Posterior cingulate gyrus (tissue), 11 donors: ENCODE results near the gene CCDC159.
A peak's percentile ranks its signal among the peaks of the same experiment; 100 is the strongest.
"Not testable (repeated sequence)": the region's sequence is repeated elsewhere in the genome, so short reads cannot be mapped to it uniquely, and the experiment has no call there.

Experiments
- DNase-seq, 10 donors: peaks; one replicate each; pipeline versions ENCODE4 v3.0.0 to v3.0.0-alpha.2; 2020 to 2021; ENCODE audit warnings: mixed read lengths in 3 of 10
- intact Hi-C: fragments of 100-400 bp; cut with DNase I; formaldehyde crosslinking; loops from one replicate; pipeline ENCODE4 v1.15.1; 2023

CCDC159 gene, protein sequence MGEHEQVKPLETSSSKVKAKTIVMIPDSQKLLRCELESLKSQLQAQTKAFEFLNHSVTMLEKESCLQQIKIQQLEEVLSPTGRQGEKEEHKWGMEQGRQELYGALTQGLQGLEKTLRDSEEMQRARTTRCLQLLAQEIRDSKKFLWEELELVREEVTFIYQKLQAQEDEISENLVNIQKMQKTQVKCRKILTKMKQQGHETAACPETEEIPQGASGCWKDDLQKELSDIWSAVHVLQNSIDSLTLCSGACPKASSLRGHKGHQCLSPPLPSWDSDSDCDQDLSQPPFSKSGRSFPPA

DNA sequence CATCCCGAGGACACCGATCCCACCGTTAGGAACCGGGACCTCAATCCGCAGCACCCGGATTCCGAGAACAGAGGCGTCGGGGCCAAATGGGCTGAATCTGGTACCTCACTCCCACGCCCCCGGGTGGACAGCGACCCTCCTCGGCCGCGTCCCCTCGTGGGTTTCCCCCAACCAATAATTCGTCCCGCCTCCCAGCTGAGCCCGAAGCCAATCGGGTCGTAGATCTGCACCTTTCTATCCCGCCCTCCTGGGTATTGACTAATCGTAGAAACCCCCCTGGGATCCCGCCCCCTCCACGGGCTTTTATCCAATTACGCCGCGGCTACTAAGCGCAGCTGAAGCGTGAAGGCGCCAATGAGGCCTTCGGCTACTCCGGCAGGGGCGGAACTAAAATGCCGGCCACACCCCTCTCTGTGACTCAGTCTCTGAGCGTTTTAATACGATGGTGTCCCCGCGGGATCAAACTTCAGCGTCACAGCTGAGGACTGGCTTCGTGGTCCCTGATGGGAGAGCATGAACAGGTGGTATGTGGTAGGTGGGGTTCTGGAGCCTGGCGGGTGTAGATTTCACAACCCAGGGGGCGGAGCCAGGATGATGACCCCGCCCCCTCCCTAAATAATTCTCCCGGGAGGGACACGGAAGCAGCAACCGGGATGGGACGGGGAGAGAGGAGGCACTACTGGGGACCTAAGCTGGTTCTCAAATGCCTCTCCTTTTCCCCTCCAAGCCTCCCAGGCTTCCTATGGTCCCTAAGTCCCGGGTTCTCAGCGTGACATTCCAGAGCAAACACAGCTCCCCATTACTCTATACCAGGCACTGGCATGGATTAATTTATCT lies at the start of gene CCDC159, which contains the start of gene TMEM205:
Gene CCDC159 (plus strand): TSS at position 416 of the 837 bp plus-strand sequence. CDS start 88 bp downstream, at position 504.
Gene TMEM205 (minus strand): TSS at position 165 of the 837 bp plus-strand sequence. CDS start 649 bp downstream, outside the sequence.
- intact Hi-C loops, result no loop called here
- DNase-seq, result peak; percentile 97 to 100 (median 99)

DNA sequence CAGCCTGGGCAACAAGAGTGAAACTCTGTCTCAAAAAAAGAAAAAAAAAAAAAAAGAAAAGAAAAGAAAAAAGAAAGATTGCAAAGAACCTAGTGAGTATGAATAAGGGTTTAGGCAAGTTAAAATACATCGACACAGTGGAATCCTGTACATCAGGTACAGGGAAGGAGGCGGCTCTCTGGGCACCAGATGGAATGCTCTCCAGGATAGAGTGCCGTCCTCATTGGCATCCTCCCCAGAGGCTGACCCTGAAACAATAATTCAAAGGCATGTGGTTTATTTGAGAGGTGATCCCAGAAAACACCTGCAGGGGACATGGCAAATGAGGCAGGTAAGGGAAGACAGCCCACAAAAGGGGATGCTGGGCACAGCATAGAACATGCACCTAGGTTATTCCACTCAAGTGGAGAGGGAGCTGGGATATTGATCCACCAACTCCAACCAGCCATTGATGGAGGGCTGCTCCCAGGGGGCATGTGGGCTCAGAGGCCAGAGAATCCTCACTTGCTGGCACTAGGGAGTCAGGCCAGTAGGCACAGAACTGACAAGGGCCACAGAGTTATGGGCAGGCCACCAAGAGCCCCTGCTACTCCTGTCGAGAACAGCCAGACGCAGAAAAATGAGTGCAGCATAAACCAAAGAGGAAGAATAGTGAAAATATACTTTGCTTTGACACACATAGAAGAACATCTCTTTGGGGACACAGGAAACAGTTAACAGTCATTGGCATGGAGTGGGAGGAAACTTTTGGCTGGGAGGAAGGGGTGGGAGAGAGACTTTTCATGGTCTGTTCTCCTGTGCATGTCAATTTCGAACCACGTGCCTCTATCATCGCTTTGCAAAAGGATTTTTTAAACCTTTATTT lies 46.1 kb upstream of the CCDC159 start:
- intact Hi-C loops, result no loop called here
- peak in 1 of 10 donors; percentile 44 for DNase-seq

DNA sequence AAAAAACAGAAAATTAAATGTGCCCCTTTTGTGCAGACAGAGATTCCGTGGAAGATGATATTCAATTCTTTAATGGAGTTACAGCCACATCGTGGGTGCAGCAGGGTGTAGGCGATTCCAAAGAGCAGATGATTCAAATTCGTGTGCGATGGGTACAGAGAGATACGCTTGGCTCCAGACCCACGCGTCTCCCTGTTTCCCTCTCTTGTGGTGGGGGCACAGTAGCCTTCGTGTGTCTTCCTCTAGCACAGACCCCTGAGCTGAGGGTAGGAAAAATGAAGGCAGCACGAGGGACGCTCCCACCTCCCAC lies 45.6 kb upstream of the CCDC159 start:
- intact Hi-C loops, result no loop called here
- DNase-seq, result peak in 5 of 10 donors; percentile 25 to 80 (median 75)

DNA sequence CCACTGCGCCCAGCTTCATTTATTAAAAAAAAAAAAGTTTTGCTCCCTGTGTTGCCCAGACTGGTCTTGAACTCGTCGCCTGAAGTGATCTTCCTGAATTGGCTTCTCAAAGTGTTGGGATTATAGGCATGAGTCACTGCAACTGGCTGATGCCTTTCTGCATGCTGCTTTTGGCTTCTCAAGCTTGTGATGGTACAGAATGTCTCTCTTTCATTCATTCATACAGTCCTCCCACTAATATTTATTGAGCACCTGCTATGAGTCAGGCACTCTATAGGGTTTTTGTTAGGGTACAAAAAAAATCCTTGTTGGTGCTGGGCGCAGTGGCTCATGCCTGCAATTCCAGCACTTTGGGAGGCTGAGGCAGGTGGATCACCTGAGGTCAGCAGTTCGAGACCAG lies 41.4 kb upstream of the CCDC159 start:
- intact Hi-C loops, result no loop called here
- DNase-seq, result no peak

DNA sequence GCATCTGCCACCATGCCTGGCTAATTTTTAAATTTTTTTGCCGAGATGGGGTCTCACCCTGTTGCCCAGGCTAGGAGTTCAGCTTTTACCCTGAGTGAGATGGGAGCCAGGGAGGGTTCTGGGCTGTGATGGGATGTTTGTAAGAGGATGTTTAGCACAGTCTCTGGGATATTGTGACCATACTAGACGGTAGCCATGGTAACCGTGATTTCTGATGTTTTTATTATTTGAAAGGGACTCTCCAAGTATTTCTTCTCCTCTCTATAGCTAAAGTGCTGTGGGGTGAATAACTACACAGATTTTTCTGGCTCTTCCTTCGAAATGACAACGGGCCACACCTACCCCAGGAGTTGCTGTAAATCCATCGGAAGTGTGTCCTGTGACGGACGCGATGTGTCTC lies 40.0 kb upstream of the CCDC159 start:
- intact Hi-C loops, result no loop called here
- DNase-seq, result peak in 1 of 10 donors; percentile 31

DNA sequence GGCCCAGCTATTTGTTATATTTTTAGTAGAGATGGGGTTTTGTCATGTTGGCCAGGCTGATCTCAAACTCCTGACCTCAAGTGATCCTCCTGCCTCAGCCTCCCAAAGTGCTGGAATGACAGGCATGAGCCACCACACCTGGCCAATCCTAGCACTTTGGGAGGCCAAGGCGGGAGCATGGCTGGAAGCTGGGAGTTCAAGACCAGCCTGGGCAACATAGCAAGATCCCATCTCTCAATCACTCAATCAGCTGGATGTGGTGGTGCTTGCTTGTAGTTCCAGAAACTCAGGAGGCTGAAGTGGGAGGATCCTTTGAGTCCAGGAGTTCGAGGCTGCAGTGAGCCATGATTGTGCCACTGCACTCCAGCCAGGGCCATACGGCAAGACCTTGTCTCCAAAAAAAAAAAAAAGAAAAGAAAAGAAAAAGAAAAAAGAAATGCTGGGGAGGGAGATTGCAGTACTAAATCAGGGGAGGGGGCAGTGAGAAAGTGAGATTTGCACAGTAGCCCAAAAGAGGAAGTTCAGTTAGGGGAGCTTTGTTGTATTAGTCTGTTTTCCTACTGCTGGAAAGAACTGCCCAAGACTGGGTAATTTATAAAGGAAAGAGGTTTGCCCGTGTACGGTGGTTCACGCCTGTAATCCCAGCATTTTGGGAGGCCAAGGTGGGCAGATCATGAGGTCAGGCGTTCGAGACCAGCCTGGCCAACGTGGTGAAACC lies 25.9 kb upstream of the CCDC159 start:
- DNase-seq, result peak in 1 of 10 donors; percentile 34
- intact Hi-C loops, result not testable (repeated sequence)

DNA sequence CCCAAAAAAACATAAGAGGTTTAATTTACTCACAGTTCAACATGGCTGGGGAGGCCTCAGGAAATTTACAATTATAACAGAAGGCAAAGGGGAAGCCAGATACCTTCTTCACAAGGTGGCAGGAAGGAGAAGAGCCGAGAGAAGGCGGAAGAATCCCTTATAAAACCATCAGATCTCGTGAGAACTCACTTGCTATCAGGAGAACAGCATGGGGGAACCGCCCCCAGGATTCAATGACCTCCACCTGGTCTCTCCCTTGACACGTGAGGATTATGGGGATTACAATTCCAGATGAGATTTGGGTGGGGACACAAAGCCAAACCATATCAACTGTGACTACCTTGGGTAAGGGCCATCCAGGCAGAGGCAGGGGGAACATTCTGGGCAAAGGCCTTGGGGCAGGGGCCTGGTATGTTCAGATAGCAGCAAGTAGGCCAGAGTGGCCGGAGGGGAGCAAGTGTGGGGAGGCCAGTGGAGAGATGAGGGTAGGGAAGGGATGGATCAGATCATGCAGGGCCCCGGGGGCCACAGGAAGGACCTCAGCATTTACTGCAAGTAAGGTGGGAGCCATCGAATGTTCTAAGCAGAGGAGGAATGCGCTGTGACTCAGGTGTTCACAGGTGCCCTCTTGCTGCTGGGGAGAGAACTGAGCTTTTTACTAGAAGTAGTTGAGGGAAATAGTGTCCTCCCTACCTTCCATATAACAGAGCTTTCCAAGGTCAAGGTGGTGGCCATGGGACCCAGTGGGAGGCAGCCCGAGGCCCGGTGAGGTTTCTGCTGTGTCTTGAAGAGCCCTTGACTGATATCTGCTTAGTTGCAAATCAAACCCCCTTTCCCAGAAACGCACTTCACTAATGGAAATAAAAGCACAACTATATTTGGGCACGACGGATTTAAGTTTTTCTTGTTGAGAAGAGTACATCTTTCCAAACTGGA lies 24.9 kb upstream of the CCDC159 start:
- intact Hi-C loops, result no loop called here
- DNase-seq, result peak in 1 of 10 donors; percentile 72

DNA sequence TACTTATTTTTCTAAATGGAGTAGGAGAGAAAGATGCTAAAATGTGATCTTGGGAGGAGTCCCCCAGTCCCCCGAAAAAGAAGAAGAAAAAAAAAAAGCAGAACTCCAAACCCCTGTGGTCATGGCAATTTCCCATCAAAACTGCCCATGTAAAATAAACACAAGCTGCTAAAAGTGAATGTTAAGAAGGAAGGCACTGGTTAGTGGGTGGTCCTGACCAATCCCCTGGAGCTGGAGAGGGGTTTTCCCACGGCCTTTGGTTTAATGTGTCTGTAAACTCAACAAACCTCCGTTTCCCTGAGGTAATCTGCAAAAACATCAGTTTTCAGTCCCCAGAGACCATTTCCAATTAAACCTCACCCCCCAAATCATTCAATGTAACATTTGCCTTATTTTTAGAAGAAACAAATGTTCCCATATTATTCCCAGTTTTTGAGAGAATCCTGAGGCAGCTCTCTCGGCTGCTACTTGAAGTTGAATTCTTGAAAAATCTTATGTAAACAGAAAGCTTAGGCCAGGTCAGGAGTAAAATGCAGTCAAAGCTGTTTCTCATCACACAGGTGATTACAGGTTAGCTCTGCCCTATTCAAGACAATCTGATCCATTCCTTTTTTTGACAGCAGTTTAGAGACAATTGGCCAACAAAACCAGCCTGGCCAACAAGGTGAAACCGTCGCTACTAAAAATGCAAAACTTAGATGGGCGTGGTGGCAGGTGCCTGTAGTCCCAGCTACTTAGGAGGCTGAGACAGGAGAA lies 23.9 kb upstream of the CCDC159 start:
- intact Hi-C loops, result no loop called here
- DNase-seq, result peak in 1 of 10 donors; percentile 6

DNA sequence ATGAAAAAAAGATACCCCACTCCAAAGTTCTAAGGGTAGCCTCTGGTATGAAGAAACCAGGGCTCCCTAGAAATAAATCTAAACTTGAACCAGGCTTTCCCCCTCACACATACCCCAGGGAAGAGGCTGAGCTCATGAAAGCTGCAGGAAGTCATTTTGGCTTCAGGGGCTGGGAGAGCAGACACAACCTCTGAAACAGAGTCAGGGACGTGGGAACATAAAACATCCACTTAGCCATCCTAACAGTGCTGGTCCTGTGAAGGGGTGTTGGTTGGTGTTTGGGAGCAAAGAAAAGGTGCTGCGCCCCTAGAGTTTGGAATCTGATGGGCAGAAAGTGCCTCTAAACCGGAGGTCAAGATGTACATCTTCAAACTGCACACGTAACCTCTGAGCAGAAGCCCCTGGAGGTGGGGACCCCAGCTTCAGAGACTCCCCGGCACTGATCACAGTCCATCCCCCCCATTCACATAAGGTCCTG lies 22.7 kb upstream of the CCDC159 start:
- DNase-seq, result peak in 1 of 10 donors; percentile 0
- intact Hi-C loops, result no loop called here

DNA sequence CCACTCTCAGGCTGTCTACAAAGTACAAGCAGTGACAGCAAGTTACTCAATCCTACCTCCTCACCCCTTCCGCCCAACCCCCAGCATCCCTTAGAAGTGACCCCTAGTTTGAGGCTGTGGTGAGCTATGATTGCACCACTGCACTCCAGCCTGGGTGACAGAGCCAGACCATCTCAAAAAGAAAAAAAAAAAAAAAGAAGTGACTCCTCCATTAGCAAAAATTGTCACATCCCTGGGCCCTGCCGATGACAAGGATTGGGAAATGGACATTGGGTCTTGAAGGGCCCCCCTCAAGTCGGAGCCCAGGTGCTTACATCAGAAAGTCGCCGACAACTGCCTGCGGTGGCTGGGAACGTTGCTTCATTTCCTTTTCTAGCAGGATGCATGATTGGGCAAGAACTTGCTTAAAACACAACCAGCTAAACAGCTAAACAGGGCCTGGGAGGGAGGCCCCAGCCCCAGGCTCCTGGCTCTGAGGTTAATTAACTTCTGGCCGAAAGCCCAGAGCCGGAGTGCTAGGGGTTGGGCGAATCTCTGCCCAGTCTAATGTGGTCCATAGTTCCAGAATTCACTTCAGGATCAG lies 22.1 kb upstream of the CCDC159 start:
- intact Hi-C loops, result no loop called here
- peak in 8 of 10 donors; percentile 41 to 91 (median 52) for DNase-seq

DNA sequence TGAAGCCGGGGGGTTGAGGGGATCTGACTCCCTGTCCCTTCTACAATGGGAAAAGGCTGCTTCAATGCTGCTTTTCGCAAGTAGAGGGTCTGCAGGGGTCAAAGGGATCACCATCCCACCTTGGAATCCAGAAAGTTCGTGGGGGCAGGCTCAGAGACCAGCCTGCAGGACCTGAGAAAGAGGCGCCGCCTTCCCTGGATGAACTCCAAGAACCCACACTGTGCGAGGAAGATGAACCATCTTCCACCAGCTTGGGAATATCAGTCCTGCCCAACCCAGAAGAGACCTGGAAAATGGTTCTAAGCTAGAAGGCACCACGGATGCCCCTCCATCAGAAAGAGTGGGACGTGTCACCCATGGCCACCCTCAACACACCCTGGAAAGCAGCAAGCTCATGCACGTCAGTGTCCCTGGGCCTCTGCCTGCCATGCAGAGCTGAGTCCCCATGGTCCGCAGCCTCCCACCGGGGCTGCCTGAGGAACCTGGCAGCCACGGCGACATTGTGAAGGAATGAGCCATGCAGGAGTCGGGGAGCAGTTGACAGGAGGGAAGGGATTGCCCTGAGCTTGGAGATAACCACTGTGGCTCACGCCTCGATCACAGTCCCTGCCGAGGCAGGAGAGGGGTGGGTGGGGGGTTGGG lies 21.4 kb upstream of the CCDC159 start:
- intact Hi-C loops, result no loop called here
- peak in 1 of 10 donors; percentile 46 for DNase-seq

DNA sequence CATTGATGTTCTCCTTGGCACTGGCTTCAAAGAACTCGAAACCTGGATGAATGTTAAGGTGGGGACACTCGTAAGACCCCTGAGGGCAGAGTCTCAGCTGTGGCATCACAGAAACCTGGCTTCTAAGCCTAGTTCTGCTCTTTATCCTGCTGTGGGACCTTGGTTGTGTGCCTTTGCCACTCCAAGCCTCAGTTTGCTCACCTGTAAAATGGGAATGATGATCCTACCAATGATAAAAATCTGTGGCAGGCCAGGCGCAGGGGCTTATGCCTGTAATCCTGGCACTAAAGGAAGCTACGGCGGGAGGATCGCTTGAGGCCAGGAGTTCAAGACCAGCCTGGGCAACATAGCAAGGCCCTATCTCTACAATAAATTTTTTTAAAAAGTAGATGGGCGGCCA lies 20.8 kb upstream of the CCDC159 start:
- DNase-seq, result peak in 1 of 10 donors; percentile 16
- intact Hi-C loops, result no loop called here

DNA sequence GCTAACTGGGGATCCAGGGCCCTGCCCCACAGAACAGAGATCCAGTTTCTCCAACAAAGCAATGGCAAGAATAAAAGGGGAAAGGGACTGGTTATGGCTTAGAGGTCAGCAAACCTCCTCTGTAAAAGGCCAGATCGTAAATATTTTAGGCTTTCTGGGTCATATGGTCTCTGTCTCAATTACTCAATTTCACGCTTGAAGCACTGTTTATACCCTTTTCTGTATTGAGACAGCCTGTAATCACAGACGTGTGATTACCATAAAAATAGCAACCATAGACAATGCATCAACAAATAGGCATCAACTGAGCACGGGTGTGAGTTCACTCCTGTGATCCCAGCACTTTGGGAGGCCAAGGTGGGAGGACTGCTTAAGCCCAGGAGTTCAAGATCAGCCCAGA lies 16.2 kb upstream of the CCDC159 start:
- intact Hi-C loops, result no loop called here
- peak in 1 of 10 donors; percentile 36 for DNase-seq

DNA sequence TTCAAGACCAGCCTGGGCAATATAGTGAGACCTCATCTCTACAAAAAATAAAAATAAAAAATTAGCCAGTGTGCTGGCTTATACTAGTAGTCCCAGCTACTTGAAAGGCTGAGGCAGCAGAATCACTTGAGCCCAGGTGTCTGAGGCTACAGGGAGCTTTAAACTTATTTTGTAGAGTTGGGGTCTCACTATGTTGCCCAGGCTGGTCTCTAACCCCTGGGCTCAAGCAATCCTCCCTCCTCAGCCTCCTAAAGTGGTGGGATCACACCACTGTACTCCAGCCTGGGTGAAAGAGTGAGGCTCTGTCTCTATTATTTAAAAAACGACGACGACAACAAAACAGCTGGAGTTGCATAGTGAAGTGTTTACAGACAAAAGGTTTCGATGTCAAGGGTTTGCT lies 14.8 kb upstream of the CCDC159 start:
- no peak for DNase-seq
- intact Hi-C loops, result no loop called here

DNA sequence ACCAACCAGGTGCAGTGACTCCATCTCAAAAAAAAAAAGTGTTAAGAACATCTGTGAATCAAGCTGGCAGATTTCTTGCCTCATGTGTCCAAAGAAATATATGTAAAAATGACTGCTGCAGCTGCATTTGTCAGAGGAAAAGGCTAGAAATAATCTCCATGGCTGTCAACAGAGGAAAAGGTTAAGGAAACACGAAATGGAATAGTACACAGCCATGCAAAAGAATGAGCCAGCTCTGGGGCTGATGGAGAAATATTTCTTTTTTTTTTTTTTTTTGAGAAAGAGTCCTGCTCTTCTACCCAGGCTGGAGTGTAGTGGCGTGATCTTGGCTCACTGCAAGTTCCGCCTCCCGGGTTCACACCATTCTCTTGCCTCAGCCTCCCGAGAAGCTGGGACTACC lies 13.5 kb upstream of the CCDC159 start:
- intact Hi-C loops, result no loop called here
- peak in 1 of 10 donors; percentile 12 for DNase-seq

DNA sequence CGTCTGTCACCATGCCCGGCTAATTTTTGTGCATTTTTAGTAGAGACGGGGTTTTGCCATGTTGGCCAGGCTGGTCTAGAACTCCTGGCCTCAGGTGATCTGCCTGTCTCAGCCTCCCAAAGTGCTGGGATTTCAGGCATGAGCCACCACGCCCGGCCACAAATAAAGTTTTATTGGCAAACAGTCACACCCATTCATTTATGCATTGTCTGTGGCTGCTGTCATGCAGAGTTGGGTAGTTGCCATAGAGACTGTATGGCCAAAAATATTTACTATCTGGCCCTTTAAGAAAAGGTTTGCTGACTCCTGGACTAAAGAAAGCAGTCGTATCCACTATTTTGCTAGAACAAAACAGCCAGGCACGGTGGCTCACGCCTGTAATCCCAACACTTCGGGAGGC lies 12.5 kb upstream of the CCDC159 start:
- DNase-seq, result peak in 1 of 10 donors; percentile 35
- intact Hi-C loops, result not testable (repeated sequence)

DNA sequence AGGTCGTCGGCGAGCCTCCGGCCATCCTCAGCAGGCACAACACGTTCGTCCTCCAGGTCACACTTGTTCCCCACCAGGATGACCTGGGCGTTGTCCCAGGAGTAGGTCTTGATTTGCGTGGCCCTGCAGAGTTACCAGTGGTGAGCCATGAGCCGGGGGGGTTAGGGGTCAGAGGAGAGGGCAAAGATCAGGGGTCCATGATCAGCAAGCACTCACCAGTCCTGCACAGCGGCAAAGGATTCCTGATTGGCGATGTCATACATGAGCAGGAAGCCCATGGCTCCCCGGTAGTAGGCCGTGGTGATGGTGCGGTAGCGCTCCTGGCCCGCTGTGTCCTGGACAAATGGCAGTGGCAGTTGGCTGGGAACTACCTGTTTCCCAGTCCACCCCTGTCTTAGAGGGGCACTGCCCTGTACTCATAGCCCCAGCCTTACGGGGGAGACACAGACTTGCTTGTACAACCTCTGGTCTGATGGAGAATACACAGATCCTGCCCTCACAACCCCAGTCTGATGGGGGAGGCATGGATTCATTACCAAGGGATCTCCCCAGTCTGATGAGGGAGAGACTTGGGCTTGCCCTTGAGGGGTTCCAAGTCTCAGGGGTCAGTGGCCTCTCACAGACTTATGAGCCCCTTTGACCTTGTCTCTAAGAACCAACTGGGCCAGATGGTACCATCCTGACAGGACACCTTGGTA lies 10.7 kb upstream of the CCDC159 start:
- intact Hi-C loops, result no loop called here
- DNase-seq, result peak in 1 of 10 donors; percentile 59
